ENCODE results near the gene CAMK2D. TPM values are rescaled to one million over a fixed set of nuclear protein-coding genes. Genes with fewer than 3 reads are reported as not detected.

Gene CAMK2D
- total RNA-seq, 1 donor from 2014 or later = 31.7 TPM

DNA sequence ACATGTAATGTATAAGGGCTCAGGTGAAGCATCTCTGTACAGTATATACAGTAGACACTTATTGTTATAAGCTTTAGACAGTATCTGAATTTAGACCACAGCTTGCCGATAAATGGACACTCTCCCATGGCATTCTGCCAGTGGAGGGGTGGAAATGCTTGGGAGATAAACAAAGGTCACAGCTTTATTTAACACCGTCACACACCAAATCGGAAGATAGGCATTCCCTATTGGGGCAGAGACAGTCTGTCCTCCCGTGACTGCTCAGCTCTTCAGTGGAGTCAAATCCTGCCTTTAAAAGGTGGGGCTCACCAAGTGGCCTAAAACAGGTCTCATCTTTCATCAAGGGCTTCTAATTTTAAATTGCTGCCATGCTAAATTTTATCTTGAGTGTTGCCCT lies 178.8 kb downstream of the CAMK2D start:
- Mint-ChIP-seq H3K4me3 (no peak overlapping the region), H3K4me1 (peaks cover 31% of the 10 kb centered on the region), H3K27ac (no peak overlapping the region), H3K9me3 (no peaks in the 10 kb centered on the region), H3K36me3 (no peaks in the 10 kb centered on the region), H3K27me3 (ENCODE audit: low read depth) (no peaks in the 10 kb centered on the region)
- TF ChIP-seq, protein P1, sequence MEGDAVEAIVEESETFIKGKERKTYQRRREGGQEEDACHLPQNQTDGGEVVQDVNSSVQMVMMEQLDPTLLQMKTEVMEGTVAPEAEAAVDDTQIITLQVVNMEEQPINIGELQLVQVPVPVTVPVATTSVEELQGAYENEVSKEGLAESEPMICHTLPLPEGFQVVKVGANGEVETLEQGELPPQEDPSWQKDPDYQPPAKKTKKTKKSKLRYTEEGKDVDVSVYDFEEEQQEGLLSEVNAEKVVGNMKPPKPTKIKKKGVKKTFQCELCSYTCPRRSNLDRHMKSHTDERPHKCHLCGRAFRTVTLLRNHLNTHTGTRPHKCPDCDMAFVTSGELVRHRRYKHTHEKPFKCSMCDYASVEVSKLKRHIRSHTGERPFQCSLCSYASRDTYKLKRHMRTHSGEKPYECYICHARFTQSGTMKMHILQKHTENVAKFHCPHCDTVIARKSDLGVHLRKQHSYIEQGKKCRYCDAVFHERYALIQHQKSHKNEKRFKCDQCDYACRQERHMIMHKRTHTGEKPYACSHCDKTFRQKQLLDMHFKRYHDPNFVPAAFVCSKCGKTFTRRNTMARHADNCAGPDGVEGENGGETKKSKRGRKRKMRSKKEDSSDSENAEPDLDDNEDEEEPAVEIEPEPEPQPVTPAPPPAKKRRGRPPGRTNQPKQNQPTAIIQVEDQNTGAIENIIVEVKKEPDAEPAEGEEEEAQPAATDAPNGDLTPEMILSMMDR (IDR thresholded peaks at IDR 0.05; ENCODE audit: unreplicated experiment) = no peak
- no peak for DNase-seq (ENCODE audit: low spot score in 2 of 2, unreplicated experiment in 2 of 2)

DNA sequence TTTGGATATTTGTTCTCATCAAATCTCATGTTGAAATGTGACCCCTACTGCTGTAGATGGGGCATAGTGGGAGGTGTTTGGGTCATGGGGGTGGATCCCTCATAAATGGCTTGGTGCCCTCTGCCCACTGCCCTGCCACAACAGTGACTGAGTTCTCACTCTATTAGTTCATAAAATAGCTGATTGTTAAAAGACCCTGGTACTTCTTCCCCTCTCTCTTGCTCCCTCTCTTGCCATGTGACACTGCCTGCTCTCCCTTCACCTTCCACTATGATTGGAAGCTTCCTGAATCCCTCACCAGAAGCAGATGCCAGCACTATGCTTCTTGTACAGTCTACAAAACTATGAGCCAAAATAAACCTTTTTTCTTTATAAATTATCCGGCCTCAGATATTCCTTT lies 182.2 kb downstream of the CAMK2D start:
- TF ChIP-seq, protein P1 (IDR thresholded peaks at IDR 0.05; ENCODE audit: unreplicated experiment) = no peak
- no peaks in the 10 kb centered on the region for H3K36me3 Mint-ChIP-seq
- no peak overlapping the region for H3K27ac Mint-ChIP-seq
- no peaks in the 10 kb centered on the region for H3K9me3 Mint-ChIP-seq
- H3K4me1 Mint-ChIP-seq = peaks cover 33% of the 10 kb centered on the region
- H3K4me3 Mint-ChIP-seq = no peak overlapping the region
- H3K27me3 Mint-ChIP-seq (ENCODE audit: low read depth) = no peaks in the 10 kb centered on the region
- no peak for DNase-seq (ENCODE audit: low spot score in 2 of 2, unreplicated experiment in 2 of 2)

DNA sequence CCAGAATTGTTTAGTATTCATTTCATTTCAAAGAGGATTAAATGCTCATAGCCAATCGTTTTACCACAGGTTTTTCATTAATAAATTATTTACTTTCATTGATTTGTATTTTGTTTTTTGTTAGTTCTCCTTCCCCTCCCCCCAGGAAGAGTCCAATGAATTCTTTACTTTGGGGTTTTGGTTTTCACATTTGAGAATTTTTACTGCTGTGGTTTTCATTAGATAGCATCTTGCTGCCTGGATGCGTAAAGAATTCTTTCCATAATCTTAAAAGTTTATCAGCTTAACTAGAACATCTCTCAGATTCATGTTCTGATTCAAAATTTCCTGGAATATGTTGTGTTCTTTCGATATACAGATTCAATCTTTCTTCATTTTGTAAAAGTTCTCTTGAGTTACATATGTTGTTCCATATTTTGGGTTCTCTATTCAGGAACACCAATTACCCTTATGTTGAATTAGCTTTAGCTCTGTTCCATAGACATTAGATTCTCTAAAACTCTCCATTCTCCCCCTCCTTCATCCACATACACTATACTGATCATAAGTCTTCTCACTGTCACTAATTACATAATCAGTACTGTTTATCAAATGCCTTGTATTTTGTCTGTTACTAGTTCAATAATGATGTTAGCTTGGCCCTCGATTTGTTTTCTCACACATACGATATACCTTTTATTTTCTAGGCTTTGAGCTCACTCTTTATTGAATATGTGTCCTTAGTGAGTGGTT lies 184.4 kb downstream of the CAMK2D start:
- H3K27me3 Mint-ChIP-seq (ENCODE audit: low read depth) = no peaks in the 10 kb centered on the region
- no peak overlapping the region for H3K27ac Mint-ChIP-seq
- TF ChIP-seq, protein P1 (IDR thresholded peaks at IDR 0.05; ENCODE audit: unreplicated experiment) = no peak
- no peak overlapping the region for H3K4me3 Mint-ChIP-seq
- no peak for DNase-seq (ENCODE audit: low spot score in 2 of 2, unreplicated experiment in 2 of 2)
- H3K9me3 Mint-ChIP-seq = no peaks in the 10 kb centered on the region
- H3K36me3 Mint-ChIP-seq = peaks cover 5% of the 10 kb centered on the region
- peaks cover 35% of the 10 kb centered on the region for H3K4me1 Mint-ChIP-seq

DNA sequence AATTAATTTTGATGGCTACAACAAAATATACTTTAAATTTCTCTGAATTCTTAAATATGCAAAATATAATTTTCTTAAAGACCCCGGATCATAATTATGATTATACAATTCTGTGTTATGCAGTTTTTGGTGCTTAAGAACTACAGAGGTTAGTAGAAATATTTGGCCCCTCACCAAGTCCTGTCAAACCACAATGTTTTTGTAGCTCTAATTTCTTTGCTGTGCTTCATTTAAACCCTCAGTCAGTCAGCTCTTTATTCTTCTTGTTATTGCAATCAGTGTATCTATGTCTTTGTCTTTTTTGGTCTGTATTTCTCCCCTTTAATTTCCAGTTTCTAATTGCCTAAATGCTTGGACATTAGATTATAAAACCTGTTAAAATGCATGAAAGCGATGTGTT lies 186.1 kb downstream of the CAMK2D start:
- Mint-ChIP-seq H3K27ac (peak overlapping the region; percentile 88), H3K27me3 (ENCODE audit: low read depth) (no peaks in the 10 kb centered on the region), H3K9me3 (peaks cover 3% of the 10 kb centered on the region), H3K4me3 (no peak overlapping the region), H3K36me3 (peaks cover 8% of the 10 kb centered on the region), H3K4me1 (peaks cover 35% of the 10 kb centered on the region)
- TF ChIP-seq, protein P1 (IDR thresholded peaks at IDR 0.05; ENCODE audit: unreplicated experiment) = no peak
- no peak for DNase-seq (ENCODE audit: low spot score in 2 of 2, unreplicated experiment in 2 of 2)

DNA sequence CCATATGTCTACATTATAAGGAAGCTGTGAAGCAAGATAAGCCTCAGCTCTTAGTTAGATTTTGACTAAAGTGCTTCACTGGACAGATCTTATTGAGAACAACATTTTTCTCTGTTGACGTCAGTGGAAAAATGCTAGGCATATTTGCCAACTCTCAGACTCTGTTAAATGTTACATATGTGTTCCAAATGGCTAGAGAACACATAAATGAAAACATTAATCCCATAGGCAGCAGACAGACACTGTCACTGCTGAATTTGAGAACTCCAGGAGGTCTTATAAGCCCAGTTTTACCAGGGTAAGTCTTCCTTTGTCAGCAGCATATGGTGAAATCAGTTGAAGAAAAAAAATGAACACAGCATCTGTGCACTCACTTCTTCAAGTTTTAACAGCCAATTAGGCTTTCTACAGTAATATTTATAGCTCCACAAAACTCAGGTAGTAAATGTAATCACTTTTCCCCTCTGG lies 186.9 kb downstream of the CAMK2D start:
- Mint-ChIP-seq H3K36me3 (peaks cover 8% of the 10 kb centered on the region), H3K4me3 (no peak overlapping the region), H3K27me3 (ENCODE audit: low read depth) (no peaks in the 10 kb centered on the region), H3K9me3 (peaks cover 7% of the 10 kb centered on the region), H3K4me1 (peaks cover 35% of the 10 kb centered on the region), H3K27ac (peak overlapping the region; percentile 63)
- DNase-seq (ENCODE audit: low spot score in 2 of 2, unreplicated experiment in 2 of 2) = no peak
- TF ChIP-seq, protein P1 (IDR thresholded peaks at IDR 0.05; ENCODE audit: unreplicated experiment) = no peak

Data from mesothelial cell of epicardium (in vitro differentiated cells).